Fibroblast of the aortic adventitia (primary cell): ENCODE data around the gene NVL. TPM values are rescaled to one million over a fixed set of nuclear protein-coding genes. Genes with fewer than 3 reads are reported as not detected.
"Not testable (repeated sequence)": the region's sequence is repeated elsewhere in the genome, so short reads cannot be mapped to it uniquely, and the experiment has no call there.

Experiments used
- DNase-seq: peaks from one replicate; pipeline ENCODE4 v3.0.0-alpha.2; 2010; ENCODE audit warnings: low read depth
- H3K4me3 ChIP-seq: 2 replicates; pipeline ENCODE4 v1.5.1; 2011; ENCODE audit warnings: low read depth, mild to moderate bottlenecking, control low read depth, low read length, moderate library complexity
- total RNA-seq: library from RNA; depleted of rRNA; stranded (reverse); fragments of >200 nt; gene quantifications from 2 replicates; pipeline ENCODE4 v1.2.3, GENCODE V29; 2012; ENCODE audit warnings: low replicate concordance
- TF ChIP-seq, protein P1 (sequence below): IDR thresholded peaks from 2 replicates; pipeline ENCODE4 v1.5.1; 2011; ENCODE audit warnings: mild to moderate bottlenecking, low read length, control low read depth, inconsistent platforms; ENCODE audit not compliant: insufficient read depth

Gene NVL
- total RNA-seq, 1 donor, result 27.7 TPM

DNA sequence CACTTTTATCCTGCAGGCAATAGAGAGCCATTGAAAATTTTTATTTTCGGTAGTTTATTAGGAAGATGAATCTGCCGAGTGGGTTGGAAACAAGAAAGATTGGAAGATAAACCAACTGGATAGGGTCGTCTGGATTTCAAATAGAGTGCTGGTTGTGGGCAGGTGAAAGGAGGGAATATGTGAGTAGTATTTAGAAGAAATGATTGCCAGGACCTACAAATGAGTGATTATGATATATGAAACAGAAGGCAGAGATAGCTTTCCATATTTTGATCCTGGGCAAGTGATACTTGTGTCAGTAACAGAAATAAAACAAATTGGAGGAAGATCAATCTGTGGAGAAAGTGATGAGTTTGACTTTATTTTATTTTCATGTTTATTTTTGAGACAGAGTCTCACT lies 29.2 kb upstream of the NVL start:
- TF ChIP-seq, protein P1, sequence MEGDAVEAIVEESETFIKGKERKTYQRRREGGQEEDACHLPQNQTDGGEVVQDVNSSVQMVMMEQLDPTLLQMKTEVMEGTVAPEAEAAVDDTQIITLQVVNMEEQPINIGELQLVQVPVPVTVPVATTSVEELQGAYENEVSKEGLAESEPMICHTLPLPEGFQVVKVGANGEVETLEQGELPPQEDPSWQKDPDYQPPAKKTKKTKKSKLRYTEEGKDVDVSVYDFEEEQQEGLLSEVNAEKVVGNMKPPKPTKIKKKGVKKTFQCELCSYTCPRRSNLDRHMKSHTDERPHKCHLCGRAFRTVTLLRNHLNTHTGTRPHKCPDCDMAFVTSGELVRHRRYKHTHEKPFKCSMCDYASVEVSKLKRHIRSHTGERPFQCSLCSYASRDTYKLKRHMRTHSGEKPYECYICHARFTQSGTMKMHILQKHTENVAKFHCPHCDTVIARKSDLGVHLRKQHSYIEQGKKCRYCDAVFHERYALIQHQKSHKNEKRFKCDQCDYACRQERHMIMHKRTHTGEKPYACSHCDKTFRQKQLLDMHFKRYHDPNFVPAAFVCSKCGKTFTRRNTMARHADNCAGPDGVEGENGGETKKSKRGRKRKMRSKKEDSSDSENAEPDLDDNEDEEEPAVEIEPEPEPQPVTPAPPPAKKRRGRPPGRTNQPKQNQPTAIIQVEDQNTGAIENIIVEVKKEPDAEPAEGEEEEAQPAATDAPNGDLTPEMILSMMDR, result no peak
- DNase-seq, result no peak
- no peak overlapping the region for H3K4me3 ChIP-seq

DNA sequence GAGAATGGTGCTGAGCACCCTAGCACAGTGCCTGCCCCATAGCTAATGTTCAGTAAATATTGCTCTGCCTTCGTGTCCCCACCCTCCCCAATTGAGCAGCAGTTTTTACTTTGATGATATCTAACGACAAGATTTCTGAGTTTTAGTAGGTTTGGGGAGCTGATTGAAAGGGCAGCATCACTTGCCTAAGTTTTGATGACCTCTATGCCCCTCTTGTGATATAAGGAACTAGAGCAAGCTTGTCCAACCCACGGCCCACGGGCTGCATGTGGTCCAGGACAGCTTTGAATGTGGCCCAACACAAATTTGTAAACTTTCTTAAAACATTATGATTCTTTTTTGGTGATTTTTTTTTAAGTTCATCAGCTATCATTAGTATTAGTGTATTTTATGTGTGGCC lies 28.3 kb upstream of the NVL start:
- no peak for DNase-seq
- TF ChIP-seq, protein P1, result no peak
- H3K4me3 ChIP-seq, result peak overlapping the region; percentile 87

DNA sequence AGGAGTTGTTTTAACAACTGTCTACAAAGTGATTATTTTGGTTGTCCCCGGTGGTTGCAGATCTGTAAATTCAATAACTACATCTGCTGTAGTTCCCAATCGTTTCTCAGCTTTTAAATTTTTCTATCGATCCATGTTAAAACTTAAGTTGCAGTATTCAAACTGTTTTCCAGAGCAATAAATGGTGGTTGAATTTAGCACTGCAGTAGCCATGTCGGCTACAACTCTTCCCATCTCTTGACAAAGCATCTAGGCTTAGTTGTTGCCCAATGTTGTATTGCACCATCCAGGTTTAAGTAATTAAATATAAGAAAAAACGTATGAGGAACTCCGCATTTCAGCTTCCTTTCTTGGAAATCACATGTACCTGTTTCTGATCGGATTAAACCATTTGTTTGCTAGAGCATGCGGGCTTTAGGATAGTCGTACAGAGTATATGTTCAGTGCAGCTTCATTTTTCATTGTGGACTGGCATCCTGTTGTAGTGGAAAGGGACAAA lies 27.7 kb upstream of the NVL start:
- peak; percentile 76 for DNase-seq
- H3K4me3 ChIP-seq, result peak overlapping the region; percentile 87
- TF ChIP-seq, protein P1, result no peak

- TF ChIP-seq, protein P1, result no peak
- peak within 1 kb of the TSS; percentile 87 for H3K4me3 ChIP-seq
- peak; percentile 96 for DNase-seq
These were observed 27.0 kb upstream of the NVL start, which contains the start of gene CNIH4 for GRCh38 chr1:224356685-224357625. Gene CNIH4, plus strand, starts transcription at chr1:224356879. Its CDS starts 46 bp downstream, at chr1:224356925.

DNA sequence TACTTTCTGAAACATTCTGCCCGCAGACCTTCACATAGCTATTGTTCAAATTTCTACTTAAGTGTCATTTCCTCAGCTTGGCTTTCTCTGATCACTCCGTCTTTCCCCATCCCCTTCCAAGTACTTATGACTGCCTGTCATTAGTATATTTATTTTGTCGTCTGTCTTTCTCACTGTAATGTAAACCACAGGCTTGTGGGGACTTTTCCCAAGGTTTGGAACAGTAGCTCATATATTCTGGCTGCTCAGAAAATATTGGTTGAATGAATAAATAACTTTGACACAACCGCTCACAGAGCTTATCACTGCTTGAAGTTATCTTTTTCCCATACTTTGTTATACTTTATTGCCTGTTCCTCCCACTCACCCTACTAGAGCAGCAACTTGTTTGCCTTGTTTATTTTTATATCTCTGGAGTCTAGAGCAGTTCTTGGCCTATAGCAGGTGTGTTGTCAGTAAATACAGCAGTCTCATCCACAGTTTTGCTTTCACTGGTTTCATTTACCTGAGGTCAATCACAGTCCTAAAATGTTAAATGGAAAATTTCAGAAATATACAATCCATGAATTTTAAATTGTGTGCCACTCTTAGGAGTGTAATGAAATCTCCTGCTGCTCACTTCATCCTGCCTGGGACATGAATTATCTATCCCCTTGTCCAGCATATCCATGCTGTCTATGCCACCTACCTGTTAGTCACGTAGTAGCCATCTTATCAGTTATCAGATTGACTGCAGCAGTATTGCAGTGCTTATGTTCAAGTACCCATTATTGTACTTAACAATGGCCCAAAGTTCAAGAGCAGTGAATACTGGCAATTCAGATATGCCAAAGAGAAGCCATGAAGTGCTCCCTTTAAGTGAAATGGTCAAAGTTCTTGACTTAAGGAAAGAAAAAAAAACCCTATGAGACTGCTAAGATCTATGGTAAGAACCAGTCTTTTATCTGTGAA lies 24.3 kb upstream of the NVL start:
- H3K4me3 ChIP-seq, result no peak overlapping the region
- DNase-seq, result no peak
- TF ChIP-seq, protein P1, result no peak

- not testable (repeated sequence) for H3K4me3 ChIP-seq, DNase-seq
These were observed 22.6 kb upstream of the NVL start for GRCh38 chr1:224352436-224353085.

GRCh38 chr1:224349716-224350115 lies 19.7 kb upstream of the NVL start:
- H3K4me3 ChIP-seq, DNase-seq: not testable (repeated sequence)
